Measurements from ENCODE around the gene STARD10. TPM values are rescaled to one million over a fixed set of nuclear protein-coding genes. Genes with fewer than 3 reads are reported as not detected.

The STARD10 gene
- total and polyA plus RNA-seq, 2 of the 8 experiments (the other 6 are each of a cell fraction or from before 2014, with no cell fraction given): 23.7 to 35.7 TPM

GRCh38 chr11:72754149-72754543 is 39.7 kb downstream of the STARD10 start:
- Histone ChIP-seq H2BK15ac (ENCODE audit: low read length) (peak overlapping the region; percentile 95; the same call in 1 of the 2 replicates), H3K4me1 (replicated peaks in 1 of 4; ENCODE audit: control insufficient read depth in 3 of 4, insufficient read depth in 4 of 4, low read length in 3 of 4) (peaks cover 0 to 18% (median 12%) of the 10 kb centered on the region in 4 experiments; a peak in 6 of 7 replicates), H2BK5ac (ENCODE audit: low read depth, low read length) (no peak overlapping the region), H3K79me2 (ENCODE audit: control insufficient read depth in 1 of 2, insufficient read depth in 2 of 2, low read length in 2 of 2) (peaks cover 0 to 21% of the 10 kb centered on the region in 2 experiments; a peak in 2 of 4 replicates), H2AFZ (ENCODE audit: low read length) (no peak overlapping the region), H3K79me1 (ENCODE audit: low read depth, low read length) (peaks cover 8% of the 10 kb centered on the region), H3K9me3 (ENCODE audit: insufficient read depth in 2 of 2, low read depth in 1 of 2, low read length in 1 of 2) (no peaks in the 10 kb centered on the region), H3K27ac (ENCODE audit: low read depth, low read length) (no peak overlapping the region), H4K91ac (replicated peaks; ENCODE audit: insufficient read length, low read length) (no peak overlapping the region), H3K14ac (ENCODE audit: insufficient read length) (no peak overlapping the region), H2BK20ac (ENCODE audit: low read length) (no peak overlapping the region), H3K27me3 (replicated peaks in 1 of 4; ENCODE audit: control insufficient read depth in 3 of 4, extremely low read depth in 1 of 4, insufficient read depth in 3 of 4, low read length in 3 of 4) (peaks cover 0 to 10% (median 5%) of the 10 kb centered on the region in 4 experiments; a peak in 3 of 7 replicates), H4K8ac (ENCODE audit: extremely low read depth, insufficient read depth, low read length) (no peak overlapping the region), H4K5ac (ENCODE audit: insufficient read length, low read depth, low read length) (no peak overlapping the region), H2BK12ac (ENCODE audit: low read depth, low read length) (peak overlapping the region; percentile 30; the same call in 1 of the 2 replicates), H3K36me3 (ENCODE audit: control insufficient read depth in 2 of 4, insufficient read depth in 4 of 4, low read length in 3 of 4) (no peaks in the 10 kb centered on the region), H3K23ac (ENCODE audit: insufficient read length) (no peak overlapping the region), H3K23me2 (ENCODE audit: low read depth, low read length) (peaks cover 16% of the 10 kb centered on the region; the same call in 1 of the 2 replicates), H3K56ac (replicated peaks; ENCODE audit: insufficient read length, low read depth, low read length) (no peak overlapping the region), H2BK120ac (replicated peaks; ENCODE audit: low read depth, low read length) (no peak overlapping the region), H3K9ac (replicated peaks in 1 of 4; ENCODE audit: extremely low read depth in 1 of 4, low read depth in 3 of 4, low read length in 3 of 4) (no peak overlapping the region), H4K20me1 (replicated peaks in 1 of 2; ENCODE audit: control insufficient read depth in 1 of 2, insufficient read depth in 2 of 2, low read length in 2 of 2) (peaks cover 2% of the 10 kb centered on the region in 2 experiments), H3K4ac (replicated peaks; ENCODE audit: insufficient read length, low read depth, low read length) (no peak overlapping the region), H3K18ac (ENCODE audit: extremely low read depth, low read length) (no peak overlapping the region; the same call in 1 of the 2 replicates), H3K4me2 (ENCODE audit: insufficient read depth in 1 of 2, low read depth in 2 of 2, low read length in 2 of 2) (peak overlapping the region; percentile 35 to 40; a peak in 3 of 4 replicates), H3K4me3 (ENCODE audit: extremely low read depth in 1 of 4, insufficient read depth in 2 of 4, low read depth in 3 of 4, low read length in 4 of 4) (no peak overlapping the region), H2AK5ac (ENCODE audit: low read depth, low read length) (no peak overlapping the region; the same call in 1 of the 2 replicates)
- TF ChIP-seq TAF1 (IDR thresholded peaks at IDR 0.05; ENCODE audit: low read depth, low read length): no peak
- DNase-seq (ENCODE audit: low read depth in 1 of 2, low spot score in 2 of 2) (no peak), FAIRE-seq (no peak)
- 89% methylated on average over 8 of the region's 8 CpGs; no CpG with 5 or more reads in 1 of the 2 experiments for WGBS, 2 experiments (ENCODE audit: extremely low coverage in 1 of 2, insufficient coverage in 1 of 2, insufficient read length in 1 of 2, insufficient replicate concordance in 2 of 2, low coverage in 1 of 2, low lambda C conversion rate in 2 of 2, missing lambda C conversion rate in 1 of 2)
- ChIA-PET CTCF (ENCODE audit: partially characterized antibody) (interaction anchor here (0.6 to 2.2 kb wide), 4 partner anchors 11 to 59 kb away, joined by 3 to 7 read pairs (median 4); no protein-coding TSS in a partner anchor), POLR2A (ENCODE audit: partially characterized antibody) (interaction anchor here (1.2 kb wide), 1 partner anchor 25 kb away, joined by 4 read pairs; no protein-coding TSS in a partner anchor)

All from H1 (cell line).